IPS-NIHi7 (cell line): Measurements from ENCODE around the gene KRTAP25-1.

Experiments used
- DNase-seq: peaks from one replicate; pipeline ENCODE4 v3.0.0; 2012; ENCODE audit warnings: mixed read lengths; ENCODE audit errors: extremely low spot score

Gene KRTAP25-1

GRCh38 chr21:30249936-30250335, 39.4 kb downstream of the KRTAP25-1 start:
- no peak for DNase-seq

- DNase-seq = no peak
These were observed 40.5 kb downstream of the KRTAP25-1 start for GRCh38 chr21:30248844-30249243.

GRCh38 chr21:30245061-30245460, 44.3 kb downstream of the KRTAP25-1 start:
- no peak for DNase-seq

GRCh38 chr21:30243691-30244090, 45.6 kb downstream of the KRTAP25-1 start:
- DNase-seq = no peak

DNA sequence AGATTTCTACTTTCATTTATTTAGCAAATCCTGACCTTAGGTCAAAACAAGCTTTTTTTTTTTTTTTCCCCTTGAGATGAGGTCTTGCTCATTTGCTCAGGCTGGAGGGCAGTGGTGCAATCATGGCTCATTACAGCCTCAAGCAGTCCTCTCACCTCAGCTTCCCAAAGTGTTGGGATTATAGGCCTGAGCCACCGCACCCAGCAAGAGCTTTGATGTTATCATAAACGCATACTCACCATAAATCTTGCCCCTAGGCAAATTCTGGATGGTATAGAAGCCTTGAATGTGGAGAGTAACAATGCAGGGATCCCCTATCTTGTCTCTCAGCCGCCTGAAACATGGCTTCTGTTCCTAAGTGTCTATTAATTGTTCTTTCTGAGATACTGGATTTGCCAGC, 48.7 kb downstream of the KRTAP25-1 start:
- DNase-seq = no peak
